HepG2 (cell line): ENCODE results near the gene CDK9. TPM values are rescaled to one million over a fixed set of nuclear protein-coding genes. Genes with fewer than 3 reads are reported as not detected.

Experiments
- BCL6 ChIP-seq: IDR thresholded peaks from 2 replicates; pipeline ENCODE4 v1.6.1; 2016; ENCODE audit warnings: missing genetic modification reagents, missing compliant biosample characterization
- CBX1 ChIP-seq: IDR thresholded peaks from one replicate; pipeline ENCODE4 v1.6.1; 2016; ENCODE audit warnings: antibody characterized with exemption, low read depth
- MEF2D ChIP-seq: sonication (generic); formaldehyde crosslinking; IDR thresholded peaks from 2 replicates; pipeline ENCODE4 v1.5.1; 2020; ENCODE audit warnings: mild to moderate bottlenecking, missing genetic modification reagents
- RFX3 ChIP-seq: IDR thresholded peaks from 2 replicates; pipeline ENCODE4 v1.6.1; 2016; ENCODE audit warnings: missing biosample characterization, missing genetic modification reagents
- SAFB2 ChIP-seq: sonication (generic); formaldehyde crosslinking; IDR thresholded peaks from 2 replicates; pipeline ENCODE4 v1.5.1; 2020; ENCODE audit warnings: missing genetic modification reagents, low read depth, mild to moderate bottlenecking, borderline replicate concordance
- SMYD3 ChIP-seq: sonication (generic); formaldehyde crosslinking; IDR thresholded peaks from 2 replicates; pipeline ENCODE4 v1.8.1; 2023; ENCODE audit warnings: mild to moderate bottlenecking, missing genetic modification reagents
- ZNF432 ChIP-seq: sonication (generic); formaldehyde crosslinking; IDR thresholded peaks from 2 replicates; pipeline ENCODE4 v1.5.0; 2020; ENCODE audit warnings: missing genetic modification reagents, mild to moderate bottlenecking, borderline replicate concordance
- ZNF761 ChIP-seq: sonication (generic); formaldehyde crosslinking; conservative IDR thresholded peaks from 2 replicates; pipeline ENCODE4 v1.4.0; 2020; ENCODE audit warnings: mild to moderate bottlenecking, missing genetic modification reagents
- ZSCAN22 ChIP-seq: sonication (generic); formaldehyde crosslinking; IDR thresholded peaks from 2 replicates; pipeline ENCODE4 v1.4.0; 2020; ENCODE audit warnings: mild to moderate bottlenecking, missing genetic modification reagents
- polyA plus RNA-seq, 8 experiments: library from polyadenylated mRNA; depleted of rRNA in 3 of 8; stranded (reverse) in 7 of 8; unstranded in 1 of 8; fragments of >200 nt; fragmentation: Illumina TruSeq in 4 of 8; extraction: Trizol in 4 of 8; gene quantifications; 2 replicates each; pipeline versions ENCODE4 v1.2.1 to v1.2.3, GENCODE V29; 2011 to 2016; ENCODE audit warnings: low read depth in 4 of 8, missing spikeins in 1 of 8, mixed read lengths in 1 of 8; ENCODE audit not compliant: insufficient read depth in 1 of 8
- total RNA-seq, 5 experiments: library from RNA; depleted of rRNA; stranded (reverse); fragments of >200 nt; fragmentation: Illumina TruSeq; extraction: Trizol; gene quantifications; 2 replicates each; pipeline ENCODE4 v1.2.3, GENCODE V29; 2016; ENCODE audit warnings: low read depth in 1 of 5
- TF ChIP-seq, protein P1 (sequence below): IDR thresholded peaks from 2 replicates; pipeline ENCODE4 v1.4.0; 2020; ENCODE audit warnings: mild to moderate bottlenecking, missing genetic modification reagents
- TF ChIP-seq, protein P2 (sequence below): sonication (generic); formaldehyde crosslinking; IDR thresholded peaks from 2 replicates; pipeline ENCODE4 v1.5.1; 2020; ENCODE audit warnings: missing genetic modification reagents, mild to moderate bottlenecking, borderline replicate concordance
- TF ChIP-seq, protein P3 (sequence below): sonication (generic); formaldehyde crosslinking; IDR thresholded peaks from 2 replicates; pipeline ENCODE4 v1.8.0; 2022; ENCODE audit warnings: missing genetic modification reagents, mild to moderate bottlenecking, borderline replicate concordance
- TF ChIP-seq, protein P4 (sequence below): sonication (generic); formaldehyde crosslinking; IDR thresholded peaks from 2 replicates; pipeline ENCODE4 v1.5.0; 2020; ENCODE audit warnings: missing genetic modification reagents
- TF ChIP-seq, protein P5 (sequence below): sonication (generic); formaldehyde crosslinking; IDR thresholded peaks from 2 replicates; pipeline ENCODE4 v1.5.0; 2020; ENCODE audit warnings: mild to moderate bottlenecking, missing genetic modification reagents
- TF ChIP-seq, protein P6 (sequence below): sonication (generic); formaldehyde crosslinking; IDR thresholded peaks from 2 replicates; pipeline ENCODE4 v1.5.0; 2020; ENCODE audit warnings: missing genetic modification reagents

CDK9 gene
- total and polyA plus RNA-seq, 2 of the 13 experiments (the other 11 are each of a cell fraction or from before 2014, with no cell fraction given), result 16.8 to 21.5 TPM

DNA sequence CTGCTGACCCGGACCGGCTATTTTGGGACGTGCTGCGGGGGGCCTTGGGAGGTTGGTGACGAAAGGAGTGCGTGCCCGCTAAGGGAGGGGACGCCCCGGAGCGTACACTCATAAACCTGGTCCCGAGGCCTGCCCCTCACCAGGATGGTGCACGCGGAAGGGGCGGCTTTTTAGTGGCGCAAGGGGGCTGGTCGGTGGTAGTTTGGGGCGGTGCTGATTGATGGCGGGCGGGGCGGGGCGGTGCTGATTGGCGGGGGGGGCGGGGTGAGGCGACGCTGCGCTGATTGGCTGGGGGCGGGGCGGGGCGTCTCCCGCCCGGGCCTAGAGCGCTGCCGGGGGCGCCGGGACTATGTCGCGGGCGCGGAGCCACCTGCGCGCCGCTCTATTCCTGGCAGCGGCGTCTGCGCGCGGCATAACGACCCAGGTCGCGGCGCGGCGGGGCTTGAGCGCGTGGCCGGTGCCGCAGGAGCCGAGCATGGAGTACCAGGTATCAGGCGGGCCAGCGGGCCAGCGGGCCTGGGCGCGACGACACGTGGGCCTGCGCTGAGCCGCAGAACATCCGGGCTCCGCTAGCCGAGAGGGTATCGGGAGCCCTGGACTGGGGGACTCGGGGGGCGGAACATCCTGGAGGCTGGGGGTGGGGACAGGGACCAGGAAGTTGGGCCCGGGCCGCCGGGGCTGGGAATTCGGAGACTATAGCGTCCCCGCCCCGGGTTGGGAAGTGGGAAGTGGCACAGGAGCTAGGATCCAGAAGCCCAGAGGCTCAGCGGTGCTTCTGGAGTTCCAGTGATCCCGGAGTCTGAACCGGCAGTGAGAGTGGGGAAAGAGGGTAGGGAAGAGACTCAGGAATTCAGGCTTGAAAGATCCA lies 17.0 kb downstream of the CDK9 start, which contains the start of gene FPGS (continued):
- TF ChIP-seq, protein P1, sequence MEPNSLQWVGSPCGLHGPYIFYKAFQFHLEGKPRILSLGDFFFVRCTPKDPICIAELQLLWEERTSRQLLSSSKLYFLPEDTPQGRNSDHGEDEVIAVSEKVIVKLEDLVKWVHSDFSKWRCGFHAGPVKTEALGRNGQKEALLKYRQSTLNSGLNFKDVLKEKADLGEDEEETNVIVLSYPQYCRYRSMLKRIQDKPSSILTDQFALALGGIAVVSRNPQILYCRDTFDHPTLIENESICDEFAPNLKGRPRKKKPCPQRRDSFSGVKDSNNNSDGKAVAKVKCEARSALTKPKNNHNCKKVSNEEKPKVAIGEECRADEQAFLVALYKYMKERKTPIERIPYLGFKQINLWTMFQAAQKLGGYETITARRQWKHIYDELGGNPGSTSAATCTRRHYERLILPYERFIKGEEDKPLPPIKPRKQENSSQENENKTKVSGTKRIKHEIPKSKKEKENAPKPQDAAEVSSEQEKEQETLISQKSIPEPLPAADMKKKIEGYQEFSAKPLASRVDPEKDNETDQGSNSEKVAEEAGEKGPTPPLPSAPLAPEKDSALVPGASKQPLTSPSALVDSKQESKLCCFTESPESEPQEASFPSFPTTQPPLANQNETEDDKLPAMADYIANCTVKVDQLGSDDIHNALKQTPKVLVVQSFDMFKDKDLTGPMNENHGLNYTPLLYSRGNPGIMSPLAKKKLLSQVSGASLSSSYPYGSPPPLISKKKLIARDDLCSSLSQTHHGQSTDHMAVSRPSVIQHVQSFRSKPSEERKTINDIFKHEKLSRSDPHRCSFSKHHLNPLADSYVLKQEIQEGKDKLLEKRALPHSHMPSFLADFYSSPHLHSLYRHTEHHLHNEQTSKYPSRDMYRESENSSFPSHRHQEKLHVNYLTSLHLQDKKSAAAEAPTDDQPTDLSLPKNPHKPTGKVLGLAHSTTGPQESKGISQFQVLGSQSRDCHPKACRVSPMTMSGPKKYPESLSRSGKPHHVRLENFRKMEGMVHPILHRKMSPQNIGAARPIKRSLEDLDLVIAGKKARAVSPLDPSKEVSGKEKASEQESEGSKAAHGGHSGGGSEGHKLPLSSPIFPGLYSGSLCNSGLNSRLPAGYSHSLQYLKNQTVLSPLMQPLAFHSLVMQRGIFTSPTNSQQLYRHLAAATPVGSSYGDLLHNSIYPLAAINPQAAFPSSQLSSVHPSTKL (CRISPR knock-in tag), result peak; percentile 11; the same call in 1 of the 2 replicates
- TF ChIP-seq, protein P2, sequence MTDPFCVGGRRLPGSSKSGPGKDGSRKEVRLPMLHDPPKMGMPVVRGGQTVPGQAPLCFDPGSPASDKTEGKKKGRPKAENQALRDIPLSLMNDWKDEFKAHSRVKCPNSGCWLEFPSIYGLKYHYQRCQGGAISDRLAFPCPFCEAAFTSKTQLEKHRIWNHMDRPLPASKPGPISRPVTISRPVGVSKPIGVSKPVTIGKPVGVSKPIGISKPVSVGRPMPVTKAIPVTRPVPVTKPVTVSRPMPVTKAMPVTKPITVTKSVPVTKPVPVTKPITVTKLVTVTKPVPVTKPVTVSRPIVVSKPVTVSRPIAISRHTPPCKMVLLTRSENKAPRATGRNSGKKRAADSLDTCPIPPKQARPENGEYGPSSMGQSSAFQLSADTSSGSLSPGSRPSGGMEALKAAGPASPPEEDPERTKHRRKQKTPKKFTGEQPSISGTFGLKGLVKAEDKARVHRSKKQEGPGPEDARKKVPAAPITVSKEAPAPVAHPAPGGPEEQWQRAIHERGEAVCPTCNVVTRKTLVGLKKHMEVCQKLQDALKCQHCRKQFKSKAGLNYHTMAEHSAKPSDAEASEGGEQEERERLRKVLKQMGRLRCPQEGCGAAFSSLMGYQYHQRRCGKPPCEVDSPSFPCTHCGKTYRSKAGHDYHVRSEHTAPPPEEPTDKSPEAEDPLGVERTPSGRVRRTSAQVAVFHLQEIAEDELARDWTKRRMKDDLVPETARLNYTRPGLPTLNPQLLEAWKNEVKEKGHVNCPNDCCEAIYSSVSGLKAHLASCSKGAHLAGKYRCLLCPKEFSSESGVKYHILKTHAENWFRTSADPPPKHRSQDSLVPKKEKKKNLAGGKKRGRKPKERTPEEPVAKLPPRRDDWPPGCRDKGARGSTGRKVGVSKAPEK (CRISPR knock-in tag), result no peak
- TF ChIP-seq ZNF761 (CRISPR knock-in tag) (peak; percentile 57; the same call in 1 of the 2 replicates), BCL6 (CRISPR knock-in tag) (no peak), ZNF432 (CRISPR knock-in tag) (no peak), SMYD3 (CRISPR knock-in tag) (no peak), ZSCAN22 (CRISPR knock-in tag) (peak; percentile 57; the same call in 1 of the 2 replicates), RFX3 (CRISPR knock-in tag) (no peak), MEF2D (CRISPR knock-in tag) (no peak), SAFB2 (no peak), CBX1 (no peak)
- TF ChIP-seq, protein P3, sequence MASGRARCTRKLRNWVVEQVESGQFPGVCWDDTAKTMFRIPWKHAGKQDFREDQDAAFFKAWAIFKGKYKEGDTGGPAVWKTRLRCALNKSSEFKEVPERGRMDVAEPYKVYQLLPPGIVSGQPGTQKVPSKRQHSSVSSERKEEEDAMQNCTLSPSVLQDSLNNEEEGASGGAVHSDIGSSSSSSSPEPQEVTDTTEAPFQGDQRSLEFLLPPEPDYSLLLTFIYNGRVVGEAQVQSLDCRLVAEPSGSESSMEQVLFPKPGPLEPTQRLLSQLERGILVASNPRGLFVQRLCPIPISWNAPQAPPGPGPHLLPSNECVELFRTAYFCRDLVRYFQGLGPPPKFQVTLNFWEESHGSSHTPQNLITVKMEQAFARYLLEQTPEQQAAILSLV (CRISPR knock-in tag), result peak; percentile 73; the same call in 1 of the 2 replicates
- TF ChIP-seq, protein P4, sequence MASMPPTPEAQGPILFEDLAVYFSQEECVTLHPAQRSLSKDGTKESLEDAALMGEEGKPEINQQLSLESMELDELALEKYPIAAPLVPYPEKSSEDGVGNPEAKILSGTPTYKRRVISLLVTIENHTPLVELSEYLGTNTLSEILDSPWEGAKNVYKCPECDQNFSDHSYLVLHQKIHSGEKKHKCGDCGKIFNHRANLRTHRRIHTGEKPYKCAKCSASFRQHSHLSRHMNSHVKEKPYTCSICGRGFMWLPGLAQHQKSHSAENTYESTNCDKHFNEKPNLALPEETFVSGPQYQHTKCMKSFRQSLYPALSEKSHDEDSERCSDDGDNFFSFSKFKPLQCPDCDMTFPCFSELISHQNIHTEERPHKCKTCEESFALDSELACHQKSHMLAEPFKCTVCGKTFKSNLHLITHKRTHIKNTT, result no peak
- TF ChIP-seq, protein P5, sequence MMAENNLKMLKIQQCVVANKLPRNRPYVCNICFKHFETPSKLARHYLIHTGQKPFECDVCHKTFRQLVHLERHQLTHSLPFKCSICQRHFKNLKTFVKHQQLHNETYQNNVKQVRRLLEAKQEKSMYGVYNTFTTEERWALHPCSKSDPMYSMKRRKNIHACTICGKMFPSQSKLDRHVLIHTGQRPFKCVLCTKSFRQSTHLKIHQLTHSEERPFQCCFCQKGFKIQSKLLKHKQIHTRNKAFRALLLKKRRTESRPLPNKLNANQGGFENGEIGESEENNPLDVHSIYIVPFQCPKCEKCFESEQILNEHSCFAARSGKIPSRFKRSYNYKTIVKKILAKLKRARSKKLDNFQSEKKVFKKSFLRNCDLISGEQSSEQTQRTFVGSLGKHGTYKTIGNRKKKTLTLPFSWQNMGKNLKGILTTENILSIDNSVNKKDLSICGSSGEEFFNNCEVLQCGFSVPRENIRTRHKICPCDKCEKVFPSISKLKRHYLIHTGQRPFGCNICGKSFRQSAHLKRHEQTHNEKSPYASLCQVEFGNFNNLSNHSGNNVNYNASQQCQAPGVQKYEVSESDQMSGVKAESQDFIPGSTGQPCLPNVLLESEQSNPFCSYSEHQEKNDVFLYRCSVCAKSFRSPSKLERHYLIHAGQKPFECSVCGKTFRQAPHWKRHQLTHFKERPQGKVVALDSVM (CRISPR knock-in tag), result no peak
- TF ChIP-seq, protein P6, sequence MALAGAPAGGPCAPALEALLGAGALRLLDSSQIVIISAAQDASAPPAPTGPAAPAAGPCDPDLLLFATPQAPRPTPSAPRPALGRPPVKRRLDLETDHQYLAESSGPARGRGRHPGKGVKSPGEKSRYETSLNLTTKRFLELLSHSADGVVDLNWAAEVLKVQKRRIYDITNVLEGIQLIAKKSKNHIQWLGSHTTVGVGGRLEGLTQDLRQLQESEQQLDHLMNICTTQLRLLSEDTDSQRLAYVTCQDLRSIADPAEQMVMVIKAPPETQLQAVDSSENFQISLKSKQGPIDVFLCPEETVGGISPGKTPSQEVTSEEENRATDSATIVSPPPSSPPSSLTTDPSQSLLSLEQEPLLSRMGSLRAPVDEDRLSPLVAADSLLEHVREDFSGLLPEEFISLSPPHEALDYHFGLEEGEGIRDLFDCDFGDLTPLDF (CRISPR knock-in tag), result no peak; the same call in 1 of the 2 replicates
